Lower leg skin (tissue), 4 donors: ENCODE results near the gene SORCS1. TPM values are rescaled to one million over a fixed set of nuclear protein-coding genes. Genes with fewer than 3 reads are reported as not detected.

Source experiments
- DNase-seq, 2 donors: peaks; one replicate each; pipeline ENCODE4 v3.0.0-alpha.2; 2019; ENCODE audit warnings: low spot score in 2 of 2
- H3K4me3 ChIP-seq: fragments of 200-600 bp; sonication (generic); 2 replicates; pipeline ENCODE4 v1.5.1; 2017; ENCODE audit warnings: mild to moderate bottlenecking, low read depth; ENCODE audit not compliant: poor library complexity, severe bottlenecking
- CTCF ChIP-seq, 3 donors: fragments of 450-650 bp; IDR thresholded peaks; one replicate each; pipeline ENCODE4 v1.5.1; 2016; ENCODE audit warnings: antibody characterized with exemption in 3 of 3, mild to moderate bottlenecking in 3 of 3, moderate library complexity in 2 of 3
- POLR2A ChIP-seq, 2 donors: fragments of 450-650 bp; IDR thresholded peaks; one replicate each; pipeline ENCODE4 v1.6.1; 2016 to 2017; ENCODE audit warnings: antibody characterized with exemption in 2 of 2, mild to moderate bottlenecking in 1 of 2, moderate library complexity in 1 of 2
- WGBS, 2 donors: methylation state at CpG; one replicate each; pipeline ENCODE4 v1.1.5; 2018; 5-methylcytosine and 5-hydroxymethylcytosine counted together
- intact Hi-C: fragments of 100-400 bp; cut with DNase I; formaldehyde crosslinking; loops from one replicate; pipeline ENCODE4 v1.15.0; 2023; ENCODE audit warnings: low total_unique reads
- total RNA-seq, 4 donors: library from RNA; depleted of rRNA; stranded (reverse); fragments of >200 nt; gene quantifications; one replicate each; pipeline ENCODE4 v1.1.0, GENCODE V29; 2016

The SORCS1 gene
- total RNA-seq, 4 donors from 2014 or later, result 2.2 to 5.3 (median 2.9) TPM

DNA sequence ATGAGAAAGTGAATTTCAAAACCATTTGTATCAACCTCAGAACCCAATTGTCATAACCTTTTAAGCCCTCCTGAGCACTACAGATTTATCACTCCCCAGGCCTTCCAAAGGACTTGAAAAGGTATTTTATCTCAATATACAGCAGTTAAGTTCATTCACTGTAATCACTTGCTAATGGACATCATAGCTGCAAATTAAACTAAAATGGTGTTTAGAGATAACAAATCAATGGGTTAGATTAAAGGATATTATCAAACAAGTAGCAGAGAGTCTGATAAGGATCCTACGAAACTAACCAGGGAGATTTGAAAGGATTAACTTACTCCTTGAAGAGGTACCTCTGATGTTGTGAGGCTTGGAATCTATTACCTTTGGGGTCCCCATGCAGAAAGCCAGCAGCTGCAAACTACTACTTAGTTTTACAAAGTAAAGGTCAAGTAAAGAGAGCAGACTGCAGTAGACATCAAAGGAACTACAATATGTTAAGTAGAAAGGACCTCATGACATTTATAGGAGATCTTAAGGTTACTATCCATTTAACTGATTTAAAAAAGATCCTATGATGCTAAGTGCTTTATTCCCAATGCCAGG, 359.4 kb downstream of the SORCS1 start:
- intact Hi-C loops, result no loop called here
- DNase-seq, result no peak
- 79 to 89% methylated on average over 1 of the region's 1 CpG for WGBS, 2 donors
- no peak overlapping the region for H3K4me3 ChIP-seq
- TF ChIP-seq CTCF (IDR thresholded peaks at IDR 0.05), result no peak
- no peak for TF ChIP-seq POLR2A (IDR thresholded peaks at IDR 0.05)

GRCh38 chr10:106802949-106803348, 361.6 kb downstream of the SORCS1 start:
- H3K4me3 ChIP-seq, result no peak overlapping the region
- intact Hi-C loops, result no loop called here
- TF ChIP-seq POLR2A (IDR thresholded peaks at IDR 0.05) (no peak), CTCF (IDR thresholded peaks at IDR 0.05) (no peak)
- 89 to 91% methylated on average over 4 of the region's 4 CpGs for WGBS, 2 donors
- no peak for DNase-seq

- 79 to 88% methylated on average over 1 of the region's 1 CpG for WGBS, 2 donors
- intact Hi-C loops, result no loop called here
- no peak for DNase-seq
Observed at GRCh38 chr10:106799776-106800175, 364.7 kb downstream of the SORCS1 start.

DNA sequence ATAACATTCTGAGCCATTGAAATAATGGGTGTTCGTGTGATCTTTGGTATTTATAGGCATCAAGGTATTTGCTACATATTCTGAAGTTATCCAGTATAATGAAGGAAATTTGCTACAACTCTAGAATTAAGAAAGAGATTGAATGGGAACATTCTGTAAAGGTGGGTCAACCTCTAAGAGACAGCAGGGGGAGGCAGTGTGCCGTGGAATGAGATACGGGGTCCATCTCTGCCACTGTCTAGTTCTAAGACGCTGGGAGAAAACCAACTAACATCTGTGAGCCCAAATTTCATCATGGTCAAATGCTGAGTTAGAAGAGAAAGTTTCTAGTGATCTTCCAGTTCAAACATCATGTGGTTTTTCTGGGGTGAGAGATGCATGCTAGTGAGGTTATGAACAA, 368.9 kb downstream of the SORCS1 start:
- WGBS, 2 donors, result 23% methylated on average over 4 of the region's 4 CpGs
- intact Hi-C loops, result no loop called here
- no peak overlapping the region for H3K4me3 ChIP-seq
- no peak for TF ChIP-seq CTCF (IDR thresholded peaks at IDR 0.05)
- no peak for TF ChIP-seq POLR2A (IDR thresholded peaks at IDR 0.05)
- DNase-seq, result no peak

More at GRCh38 chr10:106799776-106800175, 364.7 kb downstream of the SORCS1 start:
- H3K4me3 ChIP-seq, result no peak overlapping the region
- TF ChIP-seq POLR2A (IDR thresholded peaks at IDR 0.05) (no peak), CTCF (IDR thresholded peaks at IDR 0.05) (no peak)

DNA sequence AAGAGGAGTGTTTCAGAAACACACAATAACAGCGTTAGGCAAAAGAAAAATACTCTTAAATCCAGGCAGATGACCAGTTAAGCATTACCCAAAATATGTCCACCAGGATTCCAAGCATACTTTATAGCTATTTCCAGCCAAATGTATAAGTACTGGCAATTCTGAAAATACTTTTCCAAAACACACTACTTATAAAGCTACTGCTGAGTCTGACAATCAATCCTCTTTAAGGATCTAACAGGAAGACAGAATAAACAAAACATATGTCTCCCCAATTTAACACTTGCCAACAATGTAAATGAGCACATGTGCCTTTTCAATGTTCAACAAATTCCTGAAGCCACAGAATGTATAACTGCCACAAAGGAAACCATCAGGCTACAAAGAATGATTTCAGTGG, 370.9 kb downstream of the SORCS1 start:
- 17 to 35% methylated on average over 1 of the region's 1 CpG for WGBS, 2 donors
- TF ChIP-seq POLR2A (IDR thresholded peaks at IDR 0.05), result no peak
- TF ChIP-seq CTCF (IDR thresholded peaks at IDR 0.05), result no peak
- intact Hi-C loops, result no loop called here
- no peak for DNase-seq
- H3K4me3 ChIP-seq, result no peak overlapping the region

GRCh38 chr10:106789623-106790022, 374.9 kb downstream of the SORCS1 start:
- TF ChIP-seq POLR2A (IDR thresholded peaks at IDR 0.05), result no peak
- TF ChIP-seq CTCF (IDR thresholded peaks at IDR 0.05), result no peak
- no peak overlapping the region for H3K4me3 ChIP-seq
- 85 to 87% methylated on average over 2 of the region's 2 CpGs for WGBS, 2 donors
- no peak for DNase-seq
- intact Hi-C loops, result no loop called here
